Endothelial cell of umbilical vein (primary cell): ENCODE data around the gene MRM2.

ENCODE experiments used
- EZH2 ChIP-seq: IDR thresholded peaks from 2 replicates; pipeline ENCODE4 v1.6.1; 2012; ENCODE audit warnings: borderline replicate concordance, low read depth, mild to moderate bottlenecking, moderate library complexity, low read length, inconsistent platforms; ENCODE audit not compliant: severe bottlenecking
- JUN ChIP-seq: IDR thresholded peaks from 2 replicates; pipeline ENCODE4 v1.6.1; 2011; ENCODE audit warnings: borderline replicate concordance, low read depth; ENCODE audit not compliant: insufficient read length, insufficient read depth
- TF ChIP-seq, protein P1 (sequence below), 2 donors: IDR thresholded peaks; 1 replicate in 1 of 2; 2 replicates in 1 of 2; pipeline ENCODE4 v1.5.1; 2011; ENCODE audit warnings: low read length in 2 of 2, mild to moderate bottlenecking in 2 of 2, moderate library complexity in 2 of 2, control low read depth in 1 of 2, inconsistent platforms in 1 of 2, low read depth in 1 of 2; ENCODE audit not compliant: insufficient read depth in 1 of 2; ENCODE audit errors: extremely low read depth in 1 of 2

DNA sequence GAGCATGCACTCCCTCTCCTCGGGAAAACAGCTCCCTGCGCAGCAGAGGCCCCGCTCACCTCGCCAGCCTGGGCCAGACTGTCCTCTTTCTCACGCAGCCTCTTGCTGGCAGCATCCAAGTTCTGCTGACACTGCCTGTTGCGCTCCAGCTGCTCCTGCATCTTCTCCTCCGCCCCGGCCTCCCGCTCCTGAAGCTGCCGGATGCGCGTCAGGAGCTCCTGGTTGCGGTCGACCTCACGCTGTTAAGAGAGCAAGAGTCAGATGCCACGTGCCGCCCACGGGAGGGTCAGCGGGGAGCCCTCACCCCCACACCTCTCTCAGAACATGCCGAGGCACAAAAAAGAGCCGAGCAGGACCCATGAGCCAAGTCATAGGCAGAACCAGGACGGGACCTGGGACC, 19.5 kb downstream of the MRM2 start:
- TF ChIP-seq JUN, result no peak
- TF ChIP-seq, protein P1, sequence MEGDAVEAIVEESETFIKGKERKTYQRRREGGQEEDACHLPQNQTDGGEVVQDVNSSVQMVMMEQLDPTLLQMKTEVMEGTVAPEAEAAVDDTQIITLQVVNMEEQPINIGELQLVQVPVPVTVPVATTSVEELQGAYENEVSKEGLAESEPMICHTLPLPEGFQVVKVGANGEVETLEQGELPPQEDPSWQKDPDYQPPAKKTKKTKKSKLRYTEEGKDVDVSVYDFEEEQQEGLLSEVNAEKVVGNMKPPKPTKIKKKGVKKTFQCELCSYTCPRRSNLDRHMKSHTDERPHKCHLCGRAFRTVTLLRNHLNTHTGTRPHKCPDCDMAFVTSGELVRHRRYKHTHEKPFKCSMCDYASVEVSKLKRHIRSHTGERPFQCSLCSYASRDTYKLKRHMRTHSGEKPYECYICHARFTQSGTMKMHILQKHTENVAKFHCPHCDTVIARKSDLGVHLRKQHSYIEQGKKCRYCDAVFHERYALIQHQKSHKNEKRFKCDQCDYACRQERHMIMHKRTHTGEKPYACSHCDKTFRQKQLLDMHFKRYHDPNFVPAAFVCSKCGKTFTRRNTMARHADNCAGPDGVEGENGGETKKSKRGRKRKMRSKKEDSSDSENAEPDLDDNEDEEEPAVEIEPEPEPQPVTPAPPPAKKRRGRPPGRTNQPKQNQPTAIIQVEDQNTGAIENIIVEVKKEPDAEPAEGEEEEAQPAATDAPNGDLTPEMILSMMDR (IDR thresholded peaks at IDR 0.05; ENCODE audit: extremely low read depth in 1 of 2, insufficient read depth in 1 of 2, low read depth in 1 of 2, low read length in 2 of 2), result no peak
- TF ChIP-seq EZH2, result no peak
